Measurements from ENCODE around the gene OR56A4.

OR56A4 gene

GRCh38 chr11:6006846-6007245, at the start of gene OR56A4:
TSS of gene OR56A4 (minus strand) at chr11:6006946. CDS start at chr11:6002992, 3,954 bp downstream.
- no peak within 1 kb of the TSS for H3K4me3 ChIP-seq (replicated peaks; ENCODE audit: low read depth, low read length)
- no peak for DNase-seq (ENCODE audit: extremely low read depth, low read depth)
- TF ChIP-seq CTCF (IDR thresholded peaks at IDR 0.05; ENCODE audit: low read depth, low read length, missing control alignments) = no peak

GRCh38 chr11:6055569-6055968, 48.8 kb upstream of the OR56A4 start:
- DNase-seq (ENCODE audit: extremely low read depth, low read depth) = no peak
- TF ChIP-seq CTCF (IDR thresholded peaks at IDR 0.05; ENCODE audit: low read depth, low read length, missing control alignments) = no peak
- H3K4me3 ChIP-seq (replicated peaks; ENCODE audit: low read depth, low read length) = no peak overlapping the region

- no peak for DNase-seq (ENCODE audit: extremely low read depth, low read depth)
- no peak overlapping the region for H3K4me3 ChIP-seq (replicated peaks; ENCODE audit: low read depth, low read length)
- TF ChIP-seq CTCF (IDR thresholded peaks at IDR 0.05; ENCODE audit: low read depth, low read length, missing control alignments) = no peak
Observed at GRCh38 chr11:6052374-6052773, 45.6 kb upstream of the OR56A4 start.

GRCh38 chr11:6040874-6041273, 34.1 kb upstream of the OR56A4 start:
- no peak overlapping the region for H3K4me3 ChIP-seq (replicated peaks; ENCODE audit: low read depth, low read length)
- no peak for TF ChIP-seq CTCF (IDR thresholded peaks at IDR 0.05; ENCODE audit: low read depth, low read length, missing control alignments)
- no peak for DNase-seq (ENCODE audit: extremely low read depth, low read depth)

- DNase-seq (ENCODE audit: extremely low read depth, low read depth) = no peak
- TF ChIP-seq CTCF (IDR thresholded peaks at IDR 0.05; ENCODE audit: low read depth, low read length, missing control alignments) = no peak
- H3K4me3 ChIP-seq (replicated peaks; ENCODE audit: low read depth, low read length) = no peak within 1 kb of the TSS
Observed at GRCh38 chr11:6030708-6031405, 24.1 kb upstream of the OR56A4 start, which contains the start of gene OR56A1. TSS of gene OR56A1 (minus strand) at chr11:6030758. CDS start at chr11:6027692, 3,066 bp downstream.

GRCh38 chr11:6027501-6027900, 20.8 kb upstream of the OR56A4 start:
- DNase-seq (ENCODE audit: extremely low read depth, low read depth) = no peak
- no peak for TF ChIP-seq CTCF (IDR thresholded peaks at IDR 0.05; ENCODE audit: low read depth, low read length, missing control alignments)
- H3K4me3 ChIP-seq (replicated peaks; ENCODE audit: low read depth, low read length) = no peak overlapping the region

GRCh38 chr11:6025056-6025455, 18.3 kb upstream of the OR56A4 start:
- no peak for DNase-seq (ENCODE audit: extremely low read depth, low read depth)
- TF ChIP-seq CTCF (IDR thresholded peaks at IDR 0.05; ENCODE audit: low read depth, low read length, missing control alignments) = no peak
- H3K4me3 ChIP-seq (replicated peaks; ENCODE audit: low read depth, low read length) = no peak overlapping the region

All from HFF-Myc (cell line).